Astrocyte (in vitro differentiated cells and primary cell): ENCODE measurements around the gene SH3RF1. TPM values are rescaled to one million over a fixed set of nuclear protein-coding genes. Genes with fewer than 3 reads are reported as not detected.

Experiments used
- DNase-seq: peaks from one replicate; pipeline ENCODE4 v3.0.0-alpha.2; 2010; ENCODE audit warnings: low read depth
- FAIRE-seq: peaks from 2 replicates; lab custom pipeline; 2011; peaks lifted over from hg19 to GRCh38; lab: Jason Lieb, UNC
- H2AFZ ChIP-seq: 2 replicates; pipeline ENCODE4 v1.6.0; 2012; ENCODE audit warnings: low read depth, low read length, inconsistent platforms
- H3K27ac ChIP-seq: 2 replicates; pipeline ENCODE4 v1.5.1; 2011; ENCODE audit warnings: low read depth, low read length, inconsistent platforms
- H3K27me3 ChIP-seq: 2 replicates; pipeline ENCODE4 v1.6.0; 2011; ENCODE audit warnings: low read length, inconsistent platforms; ENCODE audit not compliant: insufficient read depth
- H3K36me3 ChIP-seq: 2 replicates; pipeline ENCODE4 v1.5.1; 2011; ENCODE audit warnings: low read length, inconsistent platforms; ENCODE audit not compliant: insufficient read depth
- H3K4me1 ChIP-seq: 2 replicates; pipeline ENCODE4 v1.5.1; 2011; ENCODE audit warnings: low read length, inconsistent platforms; ENCODE audit not compliant: insufficient read depth
- H3K4me2 ChIP-seq: 2 replicates; pipeline ENCODE4 v1.6.0; 2012; ENCODE audit warnings: low read length, inconsistent platforms
- H3K4me3 ChIP-seq: 2 replicates; pipeline ENCODE4 v1.5.1; 2011; ENCODE audit warnings: low read depth, mild to moderate bottlenecking, low read length, inconsistent platforms; ENCODE audit not compliant: insufficient read depth
- H3K79me2 ChIP-seq: 2 replicates; pipeline ENCODE4 v1.6.0; 2012; ENCODE audit warnings: mild to moderate bottlenecking, low read length, inconsistent platforms; ENCODE audit not compliant: insufficient read depth
- H3K9ac ChIP-seq: 2 replicates; pipeline ENCODE4 v1.6.0; 2012; ENCODE audit warnings: mild to moderate bottlenecking, low read length, inconsistent platforms
- H3K9me3 ChIP-seq: 2 replicates; pipeline ENCODE4 v1.5.1; 2012; ENCODE audit warnings: low read depth, mild to moderate bottlenecking, low read length, inconsistent platforms; ENCODE audit not compliant: insufficient read depth
- H4K20me1 ChIP-seq: 2 replicates; pipeline ENCODE4 v1.6.0; 2012; ENCODE audit warnings: low read length, inconsistent platforms; ENCODE audit not compliant: insufficient read depth
- H3K27ac Mint-ChIP-seq: one replicate; pipeline ENCODE4 v1.8.0; 2021; ENCODE audit warnings: mild to moderate bottlenecking, mixed read lengths; ENCODE audit not compliant: unreplicated experiment
- H3K27me3 Mint-ChIP-seq: one replicate; pipeline ENCODE4 v1.8.0; 2021; ENCODE audit warnings: low read depth, mixed read lengths; ENCODE audit not compliant: unreplicated experiment
- H3K36me3 Mint-ChIP-seq: one replicate; pipeline ENCODE4 v1.8.0; 2021; ENCODE audit warnings: low read depth, mixed read lengths; ENCODE audit not compliant: unreplicated experiment
- H3K4me1 Mint-ChIP-seq: one replicate; pipeline ENCODE4 v1.8.0; 2021; ENCODE audit warnings: low read depth, mixed read lengths; ENCODE audit not compliant: unreplicated experiment
- H3K4me3 Mint-ChIP-seq: one replicate; pipeline ENCODE4 v1.8.0; 2021; ENCODE audit warnings: mild to moderate bottlenecking, moderate library complexity, mixed read lengths; ENCODE audit not compliant: unreplicated experiment
- H3K9me3 Mint-ChIP-seq: one replicate; pipeline ENCODE4 v1.8.0; 2021; ENCODE audit warnings: mild to moderate bottlenecking, mixed read lengths; ENCODE audit not compliant: unreplicated experiment
- CTCF ChIP-seq: IDR thresholded peaks from 2 replicates; pipeline ENCODE4 v1.5.1; 2011; ENCODE audit warnings: low read depth, mild to moderate bottlenecking, inconsistent platforms, low read length, moderate library complexity; ENCODE audit not compliant: insufficient read depth
- EZH2 ChIP-seq: IDR thresholded peaks from 2 replicates; pipeline ENCODE4 v1.6.1; 2012; ENCODE audit warnings: mild to moderate bottlenecking, low read length, inconsistent platforms; ENCODE audit not compliant: insufficient read depth
- total RNA-seq: library from RNA; stranded (reverse); gene quantifications from 2 replicates; pipeline ENCODE4 v1.2.1, GENCODE V29; 2021

Gene SH3RF1
- total RNA-seq, 1 donor from 2014 or later: 25.9 TPM

DNA sequence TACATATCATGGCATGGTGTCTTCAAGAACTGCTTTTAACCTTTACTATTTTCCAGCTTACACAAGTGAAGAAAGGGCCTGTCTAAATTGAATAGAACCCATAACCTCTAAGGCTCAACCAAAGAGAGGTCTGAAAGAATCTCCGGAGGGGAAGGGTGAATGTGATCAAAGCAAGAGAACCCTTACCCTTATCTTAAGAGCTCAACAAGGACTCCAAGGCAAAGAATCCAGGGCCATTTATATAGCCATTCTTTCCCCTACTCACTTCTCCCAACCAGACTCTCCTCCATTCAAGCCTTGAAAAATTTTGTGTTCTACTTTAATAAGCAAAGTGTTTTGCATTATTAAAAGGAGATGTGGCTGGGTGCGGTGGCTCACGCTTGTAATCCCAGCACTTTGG is 118.7 kb downstream of the SH3RF1 start:
- Mint-ChIP-seq H3K36me3 (peaks cover 6% of the 10 kb centered on the region), H3K9me3 (no peaks in the 10 kb centered on the region), H3K4me1 (peaks cover 11% of the 10 kb centered on the region), H3K27me3 (no peaks in the 10 kb centered on the region), H3K4me3 (no peak overlapping the region), H3K27ac (no peak overlapping the region)
- H4K20me1 ChIP-seq: no peaks in the 10 kb centered on the region
- peaks cover 37% of the 10 kb centered on the region for H3K36me3 ChIP-seq
- no peaks in the 10 kb centered on the region for H3K27me3 ChIP-seq
- H3K27ac ChIP-seq: peak overlapping the region; percentile 30
- H3K4me1 ChIP-seq: peaks cover 14% of the 10 kb centered on the region
- no peaks in the 10 kb centered on the region for H3K9me3 ChIP-seq
- no peak overlapping the region for H3K9ac ChIP-seq
- H3K4me2 ChIP-seq: no peak overlapping the region
- no peak overlapping the region for H2AFZ ChIP-seq
- H3K4me3 ChIP-seq: no peak overlapping the region
- FAIRE-seq (no peak), DNase-seq (no peak)
- H3K79me2 ChIP-seq: peaks cover 32% of the 10 kb centered on the region
- no peak for TF ChIP-seq EZH2
- TF ChIP-seq CTCF: no peak

DNA sequence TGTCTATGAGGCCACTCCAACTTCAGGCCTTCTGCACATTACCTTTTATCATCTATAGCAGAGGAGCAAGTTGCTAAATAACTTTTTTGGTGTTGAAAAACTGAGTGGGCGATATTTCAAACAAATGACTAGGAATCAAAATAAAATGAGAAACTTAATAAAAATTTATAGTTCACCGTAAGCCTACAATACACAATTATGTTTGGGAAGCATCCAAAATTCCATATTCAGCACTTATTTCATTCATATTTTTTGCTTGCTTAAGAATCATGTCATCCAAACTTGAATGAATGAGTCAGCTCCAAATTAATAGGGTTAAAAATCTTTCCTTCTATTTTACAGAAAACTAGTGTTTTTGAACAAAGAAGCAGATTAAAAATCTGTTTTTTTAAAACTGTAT is 119.1 kb downstream of the SH3RF1 start:
- TF ChIP-seq CTCF: no peak
- no peak for TF ChIP-seq EZH2
- Mint-ChIP-seq H3K27ac (no peak overlapping the region), H3K36me3 (peaks cover 6% of the 10 kb centered on the region), H3K9me3 (no peaks in the 10 kb centered on the region), H3K27me3 (no peaks in the 10 kb centered on the region), H3K4me3 (no peak overlapping the region), H3K4me1 (peaks cover 12% of the 10 kb centered on the region)
- Histone ChIP-seq H3K36me3 (peaks cover 37% of the 10 kb centered on the region), H3K4me3 (no peak overlapping the region), H4K20me1 (no peaks in the 10 kb centered on the region), H3K79me2 (peaks cover 28% of the 10 kb centered on the region), H3K27me3 (no peaks in the 10 kb centered on the region), H3K27ac (peak overlapping the region; percentile 32), H3K9me3 (no peaks in the 10 kb centered on the region), H3K4me2 (no peak overlapping the region), H3K9ac (no peak overlapping the region), H3K4me1 (peaks cover 16% of the 10 kb centered on the region), H2AFZ (no peak overlapping the region)
- FAIRE-seq (no peak), DNase-seq (peak; percentile 62)

- Histone ChIP-seq H3K79me2 (peaks cover 19% of the 10 kb centered on the region), H3K27me3 (no peaks in the 10 kb centered on the region), H3K4me3 (no peak overlapping the region), H3K9me3 (no peaks in the 10 kb centered on the region), H3K4me2 (no peak overlapping the region), H3K4me1 (peaks cover 16% of the 10 kb centered on the region), H3K9ac (no peak overlapping the region), H3K36me3 (peaks cover 37% of the 10 kb centered on the region), H4K20me1 (no peaks in the 10 kb centered on the region), H3K27ac (peak overlapping the region; percentile 32), H2AFZ (no peak overlapping the region)
- DNase-seq (no peak), FAIRE-seq (no peak)
- TF ChIP-seq CTCF: no peak
- TF ChIP-seq EZH2: no peak
- H3K4me1 Mint-ChIP-seq: peaks cover 15% of the 10 kb centered on the region
- no peak overlapping the region for H3K4me3 Mint-ChIP-seq
- peaks cover 6% of the 10 kb centered on the region for H3K36me3 Mint-ChIP-seq
- H3K27me3 Mint-ChIP-seq: no peaks in the 10 kb centered on the region
- no peak overlapping the region for H3K27ac Mint-ChIP-seq
- H3K9me3 Mint-ChIP-seq: no peaks in the 10 kb centered on the region
Observed at GRCh38 chr4:169150806-169151205, 120.0 kb downstream of the SH3RF1 start.
